HUDEP-2 (cell line): ENCODE results near the gene HSD17B1.
A peak's percentile ranks its signal among the peaks of the same experiment; 100 is the strongest.
"Not testable (repeated sequence)": the region's sequence is repeated elsewhere in the genome, so short reads cannot be mapped to it uniquely, and the experiment has no call there.

Source experiments
- DNase-seq, 76 experiments: peaks; one replicate each; lab custom pipeline; 2025; ENCODE audit not compliant: unreplicated experiment in 76 of 76; lab: John Stamatoyannopoulos, UW

The HSD17B1 gene

DNA sequence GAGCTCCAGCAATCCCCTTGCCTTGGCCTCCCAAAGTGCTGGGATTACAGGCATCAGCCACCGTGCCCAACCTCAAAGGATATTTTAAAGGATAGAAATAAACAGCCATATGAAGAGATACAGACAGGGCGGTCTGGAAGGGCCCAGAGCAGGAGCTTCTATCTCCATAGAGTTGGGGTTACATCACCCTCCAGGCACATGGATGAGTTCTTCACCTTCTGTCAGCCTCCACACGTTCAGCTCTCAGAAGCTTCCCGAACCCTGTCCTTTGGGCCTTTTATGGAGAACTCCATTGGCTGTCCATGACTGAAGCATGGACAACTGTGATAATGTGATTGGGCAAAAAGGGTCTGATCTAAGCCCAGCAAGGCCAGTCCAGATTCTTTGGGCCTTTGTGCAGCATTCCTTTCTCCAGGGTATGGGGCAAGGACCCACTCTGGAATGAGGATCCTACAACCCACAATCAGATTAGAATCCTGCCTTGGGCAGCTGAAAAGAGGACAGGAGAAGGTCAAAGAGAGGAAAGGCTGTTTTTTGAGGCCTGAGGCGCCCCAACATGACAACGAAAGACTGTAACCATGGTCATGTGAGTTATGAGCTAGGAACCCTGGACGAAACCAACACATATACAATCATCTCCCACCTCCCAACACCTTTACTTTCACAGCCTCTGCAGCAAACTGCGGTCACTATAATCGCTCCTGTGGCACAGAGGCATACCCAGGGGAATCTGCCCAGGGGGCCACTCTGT, 6.8 kb upstream of the HSD17B1 start:
- DNase-seq = not testable (repeated sequence)

DNA sequence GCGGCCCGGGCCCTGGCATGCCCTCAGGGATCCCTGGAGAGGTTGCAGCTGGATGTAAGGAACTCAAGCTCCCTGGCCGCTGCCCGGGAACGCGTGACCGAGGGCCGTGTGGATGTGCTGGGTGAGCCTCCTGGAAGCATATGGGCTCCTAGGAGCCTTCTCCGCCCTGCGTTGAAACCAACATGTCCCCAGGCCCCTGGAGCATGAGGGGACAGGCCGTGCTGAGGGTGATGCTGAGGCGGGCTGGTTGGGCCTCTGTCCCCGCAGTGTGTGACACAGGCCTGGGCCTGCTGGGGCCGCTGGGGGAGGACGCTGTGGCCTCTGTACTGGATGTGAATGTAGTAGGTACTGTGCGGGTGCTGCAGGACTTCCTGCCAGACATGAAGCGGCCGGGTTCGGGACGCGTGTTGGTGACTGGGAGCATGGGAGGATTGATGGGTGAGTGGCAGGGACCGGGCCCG, 5.7 kb upstream of the HSD17B1 start:
- no peak for DNase-seq

DNA sequence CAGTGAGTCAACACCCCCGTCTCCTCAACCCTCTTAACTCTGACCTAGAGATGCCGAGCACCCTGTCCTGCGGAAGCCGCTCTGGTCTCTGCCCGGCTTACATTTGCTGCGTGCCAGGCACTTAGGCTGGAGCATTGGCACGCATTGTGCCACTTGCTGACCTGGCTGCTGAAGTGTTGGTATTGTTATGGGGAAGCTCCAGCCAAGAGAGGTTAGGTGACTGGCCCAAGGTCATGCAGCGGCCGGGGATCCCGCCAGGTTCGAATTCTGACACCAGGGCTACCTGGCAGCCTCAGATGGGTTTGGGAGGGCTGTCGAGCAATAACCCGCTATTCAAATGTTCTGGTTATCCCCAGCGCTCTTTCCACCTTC, 5.0 kb upstream of the HSD17B1 start:
- DNase-seq = no peak

DNA sequence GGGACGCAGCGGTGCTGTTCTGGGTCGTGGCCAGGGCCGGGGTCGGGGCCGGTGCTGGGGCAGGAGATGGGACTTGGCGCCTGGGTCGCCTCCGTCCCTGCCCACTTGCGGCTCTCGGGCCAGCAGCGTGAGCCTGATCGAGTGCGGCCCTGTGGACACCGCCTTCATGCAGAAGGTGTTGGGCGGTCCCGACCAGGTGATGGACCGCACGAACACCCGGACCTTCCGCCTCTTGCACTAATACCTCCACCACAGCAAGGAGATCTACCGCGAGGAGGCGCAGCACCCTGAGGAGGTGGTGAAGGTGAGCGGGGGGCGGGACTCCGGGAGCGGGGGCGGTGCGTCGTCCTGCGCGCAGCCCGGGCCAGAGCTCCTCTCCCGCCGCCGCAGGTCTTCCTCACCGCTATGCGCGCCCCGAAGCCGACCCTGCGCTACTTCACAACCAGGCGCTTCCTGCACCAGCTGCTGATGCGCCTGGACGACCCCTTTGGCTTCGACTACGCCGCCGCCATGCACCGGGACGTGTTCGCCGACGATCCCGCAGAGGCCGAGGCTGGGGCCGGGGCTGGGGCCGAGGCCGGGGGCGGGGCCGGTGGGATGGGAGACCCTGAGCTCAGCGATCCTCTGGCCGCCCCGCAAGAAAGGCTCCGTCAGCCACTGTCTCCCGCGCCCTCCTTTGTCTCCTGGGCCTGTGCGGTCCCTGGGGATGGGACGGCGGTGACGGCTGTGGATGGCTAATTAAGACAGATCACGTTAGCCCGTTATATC, 4.5 kb upstream of the HSD17B1 start:
- peak in 6 of 76 experiments; percentile 11 to 41 (median 23) for DNase-seq

DNA sequence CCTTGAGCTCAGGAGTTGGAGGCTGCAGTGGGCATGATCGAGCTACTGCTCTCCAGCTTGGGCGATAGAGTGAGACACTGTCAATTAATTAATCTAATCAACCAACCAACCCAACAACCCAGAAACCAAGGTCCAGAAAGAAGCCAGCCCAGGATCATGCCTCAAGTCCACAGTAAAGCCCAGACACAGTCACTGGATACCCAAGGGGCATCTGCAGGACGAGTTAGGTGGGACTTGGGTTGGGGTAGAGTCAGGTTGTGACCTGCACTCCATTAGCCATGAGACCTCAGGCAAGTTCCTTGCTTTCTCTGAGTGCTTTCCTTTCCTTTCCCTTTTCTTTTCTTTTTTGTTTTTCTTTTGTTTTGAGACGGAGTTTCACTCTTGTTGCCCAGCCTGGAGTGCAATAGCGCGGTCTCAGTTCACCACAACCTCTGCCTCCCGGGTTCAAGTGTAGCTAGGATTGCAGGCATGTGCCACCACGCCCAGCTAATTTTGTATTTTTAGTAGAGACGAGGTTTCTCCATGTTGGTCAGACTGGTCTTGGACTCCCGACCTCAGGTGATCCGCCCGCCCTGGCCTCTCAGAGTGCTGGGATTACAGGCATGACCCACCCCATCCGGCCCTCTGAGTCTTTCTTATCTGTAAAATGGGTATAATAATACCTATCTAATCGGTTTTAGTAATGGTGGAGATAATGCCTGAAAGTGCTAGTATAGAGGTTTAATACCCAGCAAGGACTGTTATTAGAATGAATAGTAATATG, 3.5 kb upstream of the HSD17B1 start:
- DNase-seq = no peak

DNA sequence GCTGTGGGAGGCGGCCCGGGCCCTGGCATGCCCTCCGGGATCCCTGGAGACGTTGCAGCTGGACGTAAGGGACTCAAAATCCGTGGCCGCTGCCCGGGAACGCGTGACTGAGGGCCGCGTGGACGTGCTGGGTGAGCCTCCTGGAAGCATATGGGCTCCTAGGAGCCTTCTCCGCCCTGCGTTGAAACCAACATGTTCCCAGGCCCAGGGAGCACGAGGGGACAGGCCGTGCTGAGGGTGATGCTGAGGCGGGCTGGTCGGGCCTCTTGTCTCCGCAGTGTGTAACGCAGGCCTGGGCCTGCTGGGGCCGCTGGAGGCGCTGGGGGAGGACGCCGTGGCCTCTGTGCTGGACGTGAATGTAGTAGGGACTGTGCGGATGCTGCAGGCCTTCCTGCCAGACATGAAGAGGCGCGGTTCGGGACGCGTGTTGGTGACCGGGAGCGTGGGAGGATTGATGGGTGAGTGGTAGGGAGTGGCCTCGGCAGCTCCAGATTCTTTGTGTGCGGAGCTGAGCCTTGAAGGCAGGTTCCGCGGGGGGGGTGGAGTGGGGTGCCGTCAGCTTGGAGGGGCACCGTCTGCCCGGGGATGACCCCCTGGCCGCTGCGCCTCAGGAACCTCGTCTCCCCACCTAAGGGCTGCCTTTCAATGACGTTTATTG, 567 bp downstream of the HSD17B1 start:
- no peak for DNase-seq

DNA sequence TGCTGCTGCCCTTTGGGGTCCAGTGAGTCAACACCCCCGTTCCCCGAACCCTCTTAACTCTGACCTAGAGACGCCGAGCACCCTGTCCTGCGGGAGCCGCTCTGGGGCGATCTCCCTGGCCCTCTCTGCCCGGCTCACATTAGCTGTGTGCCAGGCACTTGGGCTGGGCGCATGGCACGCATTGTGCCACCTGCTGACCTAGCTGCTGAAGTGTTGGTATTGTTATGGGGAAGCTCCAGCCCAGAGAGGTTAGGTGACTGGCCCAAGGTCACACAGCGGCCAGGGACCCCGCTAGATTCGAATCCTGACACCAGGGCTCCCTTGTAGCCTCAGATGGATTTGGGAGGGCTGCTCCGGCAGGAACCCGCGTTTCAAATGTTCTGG, 1.1 kb downstream of the HSD17B1 start:
- DNase-seq = peak in 13 of 76 experiments; percentile 5 to 41 (median 29)

DNA sequence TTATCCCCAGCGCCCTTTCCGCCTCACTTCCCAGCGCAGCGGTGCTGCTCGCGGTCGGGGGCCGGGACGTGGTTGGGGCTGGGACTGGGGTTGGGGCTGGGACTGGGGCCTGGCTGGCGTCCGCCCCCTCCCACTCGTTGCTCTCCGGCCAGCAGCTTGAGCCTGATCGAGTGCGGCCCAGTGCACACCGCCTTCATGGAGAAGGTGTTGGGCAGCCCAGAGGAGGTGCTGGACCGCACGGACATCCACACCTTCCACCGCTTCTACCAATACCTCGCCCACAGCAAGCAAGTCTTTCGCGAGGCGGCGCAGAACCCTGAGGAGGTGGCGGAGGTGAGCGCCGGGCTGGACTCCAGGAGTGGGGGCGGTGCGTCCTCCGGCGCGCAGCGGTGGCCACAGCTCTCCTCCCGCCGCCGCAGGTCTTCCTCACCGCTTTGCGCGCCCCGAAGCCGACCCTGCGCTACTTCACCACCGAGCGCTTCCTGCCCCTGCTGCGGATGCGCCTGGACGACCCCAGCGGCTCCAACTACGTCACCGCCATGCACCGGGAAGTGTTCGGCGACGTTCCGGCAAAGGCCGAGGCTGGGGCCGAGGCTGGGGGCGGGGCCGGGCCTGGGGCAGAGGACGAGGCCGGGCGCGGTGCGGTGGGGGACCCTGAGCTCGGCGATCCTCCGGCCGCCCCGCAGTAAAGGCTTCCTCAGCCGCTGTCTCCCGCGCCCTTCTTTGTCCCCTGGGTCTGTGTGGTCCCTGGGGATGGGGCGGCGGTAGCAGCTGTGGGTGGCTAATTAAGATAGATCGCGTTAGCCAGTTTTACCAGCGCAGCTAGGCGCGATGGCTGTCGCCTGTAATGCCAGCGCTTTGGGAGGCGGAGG, 1.8 kb downstream of the HSD17B1 start:
- peak in 62 of 76 experiments; percentile 9 to 73 (median 47) for DNase-seq

DNA sequence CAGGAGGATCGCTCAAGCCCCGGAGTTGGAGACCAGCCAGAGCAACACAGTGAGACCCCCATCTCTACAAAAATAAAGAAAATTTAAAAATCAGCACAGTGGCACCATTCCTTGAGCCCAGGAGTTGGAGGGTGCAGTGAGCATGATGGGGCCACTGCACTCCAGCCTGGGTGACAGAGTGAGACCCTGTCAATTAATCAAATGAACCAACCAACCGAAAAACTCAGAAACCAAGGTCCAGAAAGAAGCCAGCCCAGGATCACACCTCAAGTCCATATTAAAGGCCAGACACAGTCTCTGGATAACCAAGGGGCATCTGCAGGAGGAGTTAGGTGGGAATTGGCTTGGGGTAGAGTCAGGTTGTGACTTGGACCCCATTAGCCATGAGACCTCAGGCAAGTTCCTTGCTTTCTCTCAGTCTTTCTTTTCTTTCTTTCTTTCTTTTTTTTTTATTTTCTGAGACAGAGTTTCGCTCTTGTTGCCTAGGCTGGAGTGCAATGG, 2.4 kb downstream of the HSD17B1 start:
- DNase-seq = no peak

DNA sequence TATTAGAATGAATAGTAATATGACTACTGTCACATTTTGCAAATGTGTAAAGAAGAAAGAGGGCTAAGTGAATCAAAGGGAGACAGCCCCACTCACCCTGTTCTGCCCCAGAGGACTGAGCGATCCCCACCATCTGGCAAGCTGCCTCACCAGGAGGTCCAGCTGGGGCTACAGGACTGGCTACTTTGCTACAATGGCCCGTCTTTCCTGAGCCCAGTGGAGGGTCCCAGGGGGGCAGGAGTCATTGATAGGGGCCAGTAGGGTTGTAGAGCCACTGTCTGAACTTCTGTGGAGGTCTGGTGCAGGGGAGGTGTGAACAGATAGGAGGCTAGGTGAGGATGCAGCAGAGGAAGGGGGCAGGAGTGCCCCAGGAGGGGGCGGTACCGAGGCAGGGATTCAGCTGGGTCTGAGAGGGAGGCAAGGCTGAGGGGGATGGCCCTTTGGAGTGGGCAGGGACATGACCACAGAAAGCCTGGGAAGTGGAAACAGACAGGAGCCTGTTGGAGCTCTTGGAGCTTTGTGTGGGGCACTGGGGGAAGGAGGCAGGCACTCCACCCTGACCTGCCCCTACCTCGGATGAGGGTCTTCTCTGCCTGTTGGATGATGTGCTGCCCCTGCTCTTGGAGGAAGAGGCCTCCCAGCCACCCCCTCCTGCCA, 3.4 kb downstream of the HSD17B1 start:
- DNase-seq = not testable (repeated sequence)

DNA sequence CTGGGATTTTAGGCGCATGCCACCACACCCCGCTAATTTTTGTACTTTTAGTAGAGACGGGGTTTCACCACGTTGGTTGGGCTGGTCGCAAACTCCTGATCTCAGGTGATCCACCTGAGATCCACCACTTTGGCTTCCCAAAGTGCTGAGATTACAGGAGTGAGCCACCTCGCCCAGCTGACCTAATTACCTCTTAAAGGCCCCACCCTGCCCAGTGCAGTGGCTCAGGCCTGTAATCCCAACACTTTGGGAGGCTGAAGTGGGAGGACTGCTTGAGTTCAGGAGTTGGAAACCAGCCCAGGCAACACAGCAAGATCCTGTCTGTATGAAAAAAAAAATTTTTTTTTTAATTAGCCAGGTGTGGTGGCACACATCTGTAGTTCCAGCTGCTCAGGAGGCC, 6.4 kb downstream of the HSD17B1 start:
- no peak for DNase-seq

DNA sequence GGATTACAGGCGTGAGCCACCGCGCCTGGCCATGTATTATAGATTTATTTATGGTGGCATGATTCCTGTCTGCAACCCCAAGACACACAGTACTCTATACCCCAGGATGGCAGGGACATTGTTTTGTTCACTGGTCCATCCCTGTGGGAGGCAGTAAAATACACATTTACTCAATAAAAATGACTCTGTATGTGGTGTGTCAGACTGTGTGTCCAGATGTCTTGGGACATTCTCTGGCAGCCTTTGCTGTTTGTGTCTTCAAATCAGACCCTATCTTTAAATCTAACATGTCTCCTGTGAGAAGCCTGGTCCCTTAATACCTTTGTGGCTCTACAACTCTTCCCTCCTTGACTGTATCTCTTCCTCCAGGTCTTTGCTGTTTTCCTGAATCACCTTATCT, 7.5 kb downstream of the HSD17B1 start:
- DNase-seq = no peak

DNA sequence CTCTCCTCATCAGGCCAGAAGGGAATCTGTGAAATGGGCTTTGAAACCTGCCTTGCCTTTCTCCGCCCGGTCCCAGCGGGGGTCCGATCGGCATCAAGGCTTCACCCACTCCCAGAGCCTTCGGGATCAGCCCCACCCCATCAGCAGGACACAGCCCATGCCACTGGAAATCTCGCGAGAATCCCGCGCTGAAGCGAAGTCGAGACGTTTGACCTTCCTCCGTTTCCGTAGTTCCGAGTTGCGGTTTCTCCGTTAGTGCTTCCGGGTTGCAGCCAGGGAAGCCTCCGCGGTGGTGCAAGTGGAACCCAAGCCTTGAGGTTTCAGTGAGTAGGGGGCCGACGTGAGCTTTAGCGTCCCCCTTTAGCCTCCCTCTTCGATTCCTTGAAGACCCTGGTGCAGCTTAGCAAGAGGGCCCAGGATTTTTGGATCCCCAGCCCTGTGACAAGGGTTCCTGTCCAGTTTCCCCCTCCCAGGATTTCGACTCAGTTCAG, 9.2 kb downstream of the HSD17B1 start, which contains the start of gene COASY:
COASY (plus strand) TSS at position 252 of the 491 bp plus-strand sequence. CDS start 475 bp downstream, outside the sequence.
- DNase-seq = peak in 74 of 76 experiments; percentile 67 to 97 (median 89)

DNA sequence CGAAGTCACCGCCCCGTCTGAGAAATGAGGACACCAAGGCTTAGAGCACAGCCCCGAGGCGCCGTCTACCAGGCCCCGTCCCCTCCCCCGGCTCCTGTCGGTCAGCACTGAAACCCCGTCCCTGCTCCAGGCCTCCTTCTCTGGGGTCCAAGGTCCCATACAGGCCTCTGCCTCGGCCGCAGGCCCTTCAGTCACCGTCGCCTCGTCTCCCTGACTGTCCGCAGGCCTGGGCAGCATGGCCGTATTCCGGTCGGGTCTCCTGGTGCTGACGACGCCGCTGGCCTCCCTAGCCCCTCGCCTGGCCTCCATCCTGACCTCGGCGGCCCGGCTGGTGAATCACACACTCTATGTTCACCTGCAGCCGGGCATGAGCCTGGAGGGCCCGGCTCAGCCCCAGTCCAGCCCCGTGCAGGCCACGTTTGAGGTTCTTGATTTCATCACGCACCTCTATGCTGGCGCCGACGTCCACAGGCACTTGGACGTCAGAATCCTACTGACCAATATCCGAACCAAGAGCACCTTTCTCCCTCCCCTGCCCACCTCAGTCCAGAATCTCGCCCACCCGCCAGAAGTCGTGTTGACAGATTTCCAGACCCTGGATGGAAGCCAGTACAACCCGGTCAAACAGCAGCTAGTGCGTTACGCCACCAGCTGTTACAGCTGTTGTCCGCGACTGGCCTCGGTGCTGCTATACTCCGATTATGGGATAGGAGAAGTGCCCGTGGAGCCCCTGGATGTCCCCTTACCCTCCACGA, 9.8 kb downstream of the HSD17B1 start:
- DNase-seq = peak in 8 of 76 experiments; percentile 23 to 68 (median 50)

DNA sequence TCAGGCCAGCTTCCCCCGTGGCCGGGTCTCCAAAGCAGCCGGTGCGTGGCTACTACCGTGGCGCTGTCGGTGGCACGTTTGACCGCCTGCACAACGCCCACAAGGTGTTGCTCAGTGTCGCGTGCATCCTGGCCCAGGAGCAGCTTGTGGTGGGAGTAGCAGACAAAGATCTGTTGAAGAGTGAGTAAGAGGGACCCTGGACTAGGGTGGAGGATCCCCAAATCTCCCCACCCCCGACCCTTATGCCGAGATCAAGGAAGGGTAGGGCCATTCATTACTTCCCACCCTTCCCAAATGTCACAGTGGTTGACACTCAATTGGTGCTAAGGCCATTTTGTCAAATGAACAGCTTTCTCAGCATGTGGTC, 10.4 kb downstream of the HSD17B1 start:
- DNase-seq = no peak

DNA sequence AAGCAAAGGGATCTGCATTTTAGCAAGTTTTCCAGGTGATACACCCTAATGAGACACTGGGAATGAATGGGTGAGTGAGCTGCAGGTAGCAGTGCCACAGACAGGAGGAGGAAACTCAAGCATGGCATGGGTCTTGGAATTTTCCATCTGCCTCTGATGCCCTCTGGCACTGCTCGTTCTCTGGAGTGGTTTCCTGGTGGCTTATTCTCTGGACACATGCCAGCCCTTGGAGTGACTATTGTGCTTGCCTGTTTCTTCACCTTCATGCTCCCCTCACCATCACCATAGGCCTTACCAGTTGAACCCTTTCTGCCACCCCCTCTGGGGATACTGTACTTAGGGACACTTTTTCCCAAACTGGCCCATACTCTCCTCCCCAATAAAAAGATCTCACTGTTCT, 10.8 kb downstream of the HSD17B1 start:
- DNase-seq = no peak

DNA sequence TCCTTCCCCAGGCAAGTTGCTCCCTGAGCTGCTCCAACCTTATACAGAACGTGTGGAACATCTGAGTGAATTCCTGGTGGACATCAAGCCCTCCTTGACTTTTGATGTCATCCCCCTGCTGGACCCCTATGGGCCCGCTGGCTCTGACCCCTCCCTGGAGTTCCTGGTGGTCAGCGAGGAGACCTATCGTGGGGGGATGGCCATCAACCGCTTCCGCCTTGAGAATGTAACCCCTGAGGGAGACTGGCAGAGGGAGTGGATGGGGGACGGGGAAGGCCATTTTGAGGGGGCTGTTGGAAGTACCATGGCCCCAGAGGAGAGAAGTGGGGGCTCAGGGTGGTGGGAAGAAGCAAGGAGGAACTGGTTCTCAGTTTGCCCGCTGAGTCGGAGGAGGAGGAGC, 11.2 kb downstream of the HSD17B1 start:
- no peak for DNase-seq
